K562 (cell line): ENCODE measurements around the gene C1QTNF5. TPM values are rescaled to one million over a fixed set of nuclear protein-coding genes. Genes with fewer than 3 reads are reported as not detected.
A peak's percentile ranks its signal among the peaks of the same experiment; 100 is the strongest.

Source experiments
- ATF6 ChIP-seq: sonication (generic); formaldehyde crosslinking; IDR thresholded peaks from 2 replicates; pipeline ENCODE4 v1.4.0; 2020; ENCODE audit warnings: mild to moderate bottlenecking, missing genetic modification reagents
- BRCA1 ChIP-seq, 2 experiments: fragments of 450-650 bp in 1 of 2; sonication (generic) in 1 of 2; formaldehyde crosslinking in 1 of 2; IDR thresholded peaks; 2 replicates each; pipeline versions ENCODE4 v1.5.0 to v1.6.1; 2017 to 2020; ENCODE audit warnings: mild to moderate bottlenecking in 1 of 2, missing genetic modification reagents in 1 of 2
- CBFA2T3 ChIP-seq: fragments of 450-650 bp; IDR thresholded peaks from 2 replicates; pipeline ENCODE4 v1.6.1; 2017
- CBFB ChIP-seq: sonication (generic); formaldehyde crosslinking; IDR thresholded peaks from 2 replicates; pipeline ENCODE4 v1.4.0; 2020; ENCODE audit warnings: mild to moderate bottlenecking, missing genetic modification reagents
- FOXK2 ChIP-seq, 2 experiments: fragments of 450-650 bp; IDR thresholded peaks in 1 of 2; conservative IDR thresholded peaks in 1 of 2; 2 replicates each; pipeline ENCODE4 v1.6.1; 2016; ENCODE audit warnings: low read depth in 2 of 2, mild to moderate bottlenecking in 1 of 2
- ILK ChIP-seq: fragments of 450-650 bp; IDR thresholded peaks from 2 replicates; pipeline ENCODE4 v1.6.1; 2016; ENCODE audit warnings: missing genetic modification characterization, low read depth, mild to moderate bottlenecking, missing compliant biosample characterization, moderate library complexity, borderline replicate concordance
- JUN ChIP-seq, 2 experiments: sonication (generic) in 1 of 2; formaldehyde crosslinking in 1 of 2; IDR thresholded peaks; 2 replicates each; pipeline versions ENCODE4 v1.6.1 to v1.8.0; 2012 to 2022; ENCODE audit warnings: borderline replicate concordance in 2 of 2, mild to moderate bottlenecking in 2 of 2, improper control_type of control experiment in 1 of 2, low read depth in 1 of 2, low read length in 1 of 2, missing genetic modification reagents in 1 of 2
- MAFK ChIP-seq: IDR thresholded peaks from 2 replicates; pipeline ENCODE4 v1.6.1; 2011; ENCODE audit warnings: low read length, improper control_type of control experiment
- MTA2 ChIP-seq: fragments of 450-650 bp; IDR thresholded peaks from 2 replicates; pipeline ENCODE4 v1.6.1; 2016; ENCODE audit warnings: low read depth
- OTX1 ChIP-seq: fragments of 450-650 bp; formaldehyde crosslinking; IDR thresholded peaks from 2 replicates; pipeline ENCODE4 v1.4.0; 2022; ENCODE audit warnings: mild to moderate bottlenecking
- SIN3A ChIP-seq, 2 experiments: fragments of 150-350 bp in 1 of 2; IDR thresholded peaks; 2 replicates each; pipeline ENCODE4 v1.6.1; 2011 to 2016; ENCODE audit warnings: borderline replicate concordance in 2 of 2, low read depth in 2 of 2, low read length in 2 of 2, mild to moderate bottlenecking in 2 of 2, moderate library complexity in 2 of 2; ENCODE audit not compliant: control insufficient read depth in 1 of 2
- SMAD2 ChIP-seq: fragments of 150-350 bp; IDR thresholded peaks from 2 replicates; pipeline ENCODE4 v1.6.1; 2014; ENCODE audit warnings: low read depth, mild to moderate bottlenecking, low read length
- SOX6 ChIP-seq: fragments of 450-650 bp; IDR thresholded peaks from 2 replicates; pipeline ENCODE4 v1.6.1; 2014; ENCODE audit warnings: mild to moderate bottlenecking
- XRCC5 ChIP-seq: fragments of 200-400 bp; formaldehyde crosslinking; IDR thresholded peaks from 2 replicates; pipeline ENCODE4 v1.6.1; 2017; ENCODE audit warnings: low read depth, mild to moderate bottlenecking, low read length
- ZNF134 ChIP-seq: fragments of 250-450 bp; sonication (Bioruptor Pico); conservative IDR thresholded peaks from 2 replicates; pipeline ENCODE4 v1.4.0; 2020
- ZNF146 ChIP-seq: IDR thresholded peaks from one replicate; pipeline ENCODE4 v1.6.1; 2018; ENCODE audit warnings: missing compliant biosample characterization; ENCODE audit not compliant: unreplicated experiment
- ZNF316 ChIP-seq: fragments of 450-650 bp; IDR thresholded peaks from 2 replicates; pipeline ENCODE4 v1.6.1; 2016
- ZNF76 ChIP-seq: fragments of 250-450 bp; sonication (Bioruptor Pico); IDR thresholded peaks from 2 replicates; pipeline ENCODE4 v1.4.0; 2020; ENCODE audit warnings: mild to moderate bottlenecking, moderate library complexity, borderline replicate concordance
- ZNF79 ChIP-seq: fragments of 250-450 bp; sonication (Bioruptor Pico); IDR thresholded peaks from 2 replicates; pipeline ENCODE4 v1.4.0; 2020; ENCODE audit warnings: low read depth, mild to moderate bottlenecking, moderate library complexity
- polyA plus RNA-seq, 8 experiments: library from polyadenylated mRNA; depleted of rRNA in 4 of 8; stranded (reverse) in 5 of 8; unstranded in 3 of 8; fragments of >200 nt; fragmentation: Nextera tagmentation in 2 of 8; fragmentation: Illumina TruSeq in 1 of 8; extraction: Ambion mirVana in 2 of 8; extraction: Trizol in 1 of 8; gene quantifications; 2 replicates each; pipeline versions ENCODE4 v1.2.1 to v1.2.3, GENCODE V29; 2011 to 2014; ENCODE audit warnings: inconsistent platforms in 1 of 8, missing spikeins in 1 of 8
- total RNA-seq, 7 experiments: library from RNA; depleted of rRNA in 6 of 7; stranded (reverse); fragments of >200 nt in 6 of 7; fragmentation: Illumina TruSeq in 2 of 7; extraction: Trizol in 2 of 7; gene quantifications; 2 replicates each; pipeline versions ENCODE4 v1.2.1 to v1.2.3, GENCODE V29; 2011 to 2021; ENCODE audit warnings: low replicate concordance in 1 of 7
- TF ChIP-seq, protein P1 (sequence below): sonication (generic); IDR thresholded peaks from 2 replicates; pipeline ENCODE4 v1.6.1; 2016
- TF ChIP-seq, protein P2 (sequence below): sonication (generic); formaldehyde crosslinking; IDR thresholded peaks from 2 replicates; pipeline ENCODE4 v1.8.0; 2022; ENCODE audit warnings: mild to moderate bottlenecking, low read depth, missing genetic modification reagents
- TF ChIP-seq, protein P3 (sequence below): fragments of 200-800 bp; sonication (Bioruptor generic); IDR thresholded peaks from 2 replicates; pipeline ENCODE4 v1.6.1; 2017; ENCODE audit warnings: missing genetic modification characterization, missing compliant biosample characterization

The C1QTNF5 gene
- total and polyA plus RNA-seq, 9 of the 15 experiments (the other 6 are each of a cell fraction or from before 2014, with no cell fraction given), result 0.07 to 0.76 (median 0.24) TPM; not detected in 1

DNA sequence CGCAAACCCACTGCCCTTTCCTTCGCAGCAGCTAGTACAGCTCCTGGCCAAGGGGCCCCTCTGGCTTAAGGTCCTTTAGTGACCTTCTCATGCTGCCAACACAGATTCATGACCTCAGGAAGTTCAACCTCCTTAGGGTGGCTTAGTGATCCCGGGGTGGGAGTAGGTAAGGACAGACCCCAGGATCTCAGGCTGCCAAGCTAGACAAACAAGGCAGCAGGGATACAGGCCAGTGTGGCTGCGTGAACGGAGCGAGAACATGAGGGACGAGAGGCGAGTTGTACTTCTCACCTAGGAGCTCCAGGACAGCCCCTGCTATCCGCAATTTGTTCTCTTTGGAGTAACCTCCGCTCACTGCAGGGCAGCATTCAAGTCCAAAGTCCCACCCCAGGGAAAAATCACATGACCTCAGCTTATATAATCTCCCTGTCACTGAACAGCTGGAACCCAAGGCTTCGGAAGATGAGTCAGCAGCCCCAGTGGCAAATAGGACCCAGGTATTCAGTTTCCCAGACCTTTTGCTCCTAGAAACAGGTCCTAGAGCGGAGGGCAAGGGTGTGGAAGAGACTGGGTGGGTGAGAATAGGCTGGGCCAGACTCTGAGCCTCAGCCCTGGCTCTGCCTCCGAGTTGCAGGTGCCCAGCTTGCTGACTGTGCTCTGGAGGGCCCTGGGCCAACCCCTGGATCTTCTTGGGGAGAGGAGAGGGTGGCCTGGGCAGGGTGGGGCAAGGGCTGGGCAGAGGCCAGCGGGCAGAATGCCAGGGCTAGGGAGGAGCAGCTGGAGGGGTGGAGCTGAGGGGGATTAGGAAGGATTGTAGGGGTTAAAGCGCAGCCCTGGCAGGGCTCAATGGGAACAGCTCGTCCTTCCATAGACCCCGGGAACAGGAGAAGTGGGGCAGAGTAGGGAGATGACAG lies 27.7 kb upstream of the C1QTNF5 start (continued):
- TF ChIP-seq, protein P1, sequence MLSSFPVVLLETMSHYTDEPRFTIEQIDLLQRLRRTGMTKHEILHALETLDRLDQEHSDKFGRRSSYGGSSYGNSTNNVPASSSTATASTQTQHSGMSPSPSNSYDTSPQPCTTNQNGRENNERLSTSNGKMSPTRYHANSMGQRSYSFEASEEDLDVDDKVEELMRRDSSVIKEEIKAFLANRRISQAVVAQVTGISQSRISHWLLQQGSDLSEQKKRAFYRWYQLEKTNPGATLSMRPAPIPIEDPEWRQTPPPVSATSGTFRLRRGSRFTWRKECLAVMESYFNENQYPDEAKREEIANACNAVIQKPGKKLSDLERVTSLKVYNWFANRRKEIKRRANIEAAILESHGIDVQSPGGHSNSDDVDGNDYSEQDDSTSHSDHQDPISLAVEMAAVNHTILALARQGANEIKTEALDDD, result no peak
- TF ChIP-seq ATF6 (CRISPR knock-in tag) (no peak), ZNF134 (no peak), FOXK2 (conservative IDR thresholded peaks at IDR 0.05 in 1 of 2, IDR thresholded peaks at IDR 0.05 in 1 of 2; ENCODE audit: low read depth in 2 of 2) (0 out of 4 replicates have a peak, but pooled peaks of 1 of the 2 experiments have one; percentile 54), BRCA1 (IDR thresholded peaks at IDR 0.05) (no peak), BRCA1 (CRISPR knock-in tag; IDR thresholded peaks at IDR 0.05) (no peak), CBFA2T3 (0 out of 2 replicates have a peak, but pooled peaks have one; percentile 18), SIN3A (IDR thresholded peaks at IDR 0.05; ENCODE audit: borderline replicate concordance in 2 of 2, control insufficient read depth in 1 of 2, low read depth in 2 of 2, low read length in 2 of 2) (peak; percentile 74 to 78; a peak in 2 of 4 replicates), MAFK (peak; percentile 80), MTA2 (peak; percentile 38; the same call in 1 of the 2 replicates), SMAD2 (no peak), OTX1 (CRISPR knock-in tag) (no peak), ZNF146 (CRISPR knock-in tag) (no peak), XRCC5 (no peak), ZNF76 (CRISPR knock-in tag) (no peak), CBFB (no peak), SOX6 (no peak), ZNF79 (CRISPR knock-in tag) (no peak), ILK (tag) (no peak), JUN (IDR thresholded peaks at IDR 0.05; ENCODE audit: borderline replicate concordance, low read depth, low read length) (peak; percentile 31; the same call in 1 of the 2 replicates), JUN (CRISPR knock-in tag; IDR thresholded peaks at IDR 0.05; ENCODE audit: borderline replicate concordance) (no peak), ZNF316 (peak; percentile 96)
- TF ChIP-seq, protein P2, sequence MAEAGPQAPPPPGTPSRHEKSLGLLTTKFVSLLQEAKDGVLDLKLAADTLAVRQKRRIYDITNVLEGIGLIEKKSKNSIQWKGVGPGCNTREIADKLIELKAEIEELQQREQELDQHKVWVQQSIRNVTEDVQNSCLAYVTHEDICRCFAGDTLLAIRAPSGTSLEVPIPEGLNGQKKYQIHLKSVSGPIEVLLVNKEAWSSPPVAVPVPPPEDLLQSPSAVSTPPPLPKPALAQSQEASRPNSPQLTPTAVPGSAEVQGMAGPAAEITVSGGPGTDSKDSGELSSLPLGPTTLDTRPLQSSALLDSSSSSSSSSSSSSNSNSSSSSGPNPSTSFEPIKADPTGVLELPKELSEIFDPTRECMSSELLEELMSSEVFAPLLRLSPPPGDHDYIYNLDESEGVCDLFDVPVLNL, result no peak
- TF ChIP-seq, protein P3, sequence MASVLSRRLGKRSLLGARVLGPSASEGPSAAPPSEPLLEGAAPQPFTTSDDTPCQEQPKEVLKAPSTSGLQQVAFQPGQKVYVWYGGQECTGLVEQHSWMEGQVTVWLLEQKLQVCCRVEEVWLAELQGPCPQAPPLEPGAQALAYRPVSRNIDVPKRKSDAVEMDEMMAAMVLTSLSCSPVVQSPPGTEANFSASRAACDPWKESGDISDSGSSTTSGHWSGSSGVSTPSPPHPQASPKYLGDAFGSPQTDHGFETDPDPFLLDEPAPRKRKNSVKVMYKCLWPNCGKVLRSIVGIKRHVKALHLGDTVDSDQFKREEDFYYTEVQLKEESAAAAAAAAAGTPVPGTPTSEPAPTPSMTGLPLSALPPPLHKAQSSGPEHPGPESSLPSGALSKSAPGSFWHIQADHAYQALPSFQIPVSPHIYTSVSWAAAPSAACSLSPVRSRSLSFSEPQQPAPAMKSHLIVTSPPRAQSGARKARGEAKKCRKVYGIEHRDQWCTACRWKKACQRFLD (CRISPR knock-in tag), result no peak
